DND-41 (cell line): ENCODE measurements around the gene HBG1.

ENCODE experiments used
- EZH2 ChIP-seq: IDR thresholded peaks from 3 replicates; pipeline ENCODE4 v1.6.1; 2012; ENCODE audit warnings: borderline replicate concordance, low read depth, mild to moderate bottlenecking, moderate library complexity, low read length, inconsistent platforms; ENCODE audit not compliant: severe bottlenecking
- TF ChIP-seq, protein P1 (sequence below): IDR thresholded peaks from 2 replicates; pipeline ENCODE4 v1.5.1; 2012; ENCODE audit warnings: borderline replicate concordance, low read length, moderate library complexity, mild to moderate bottlenecking; ENCODE audit not compliant: poor library complexity, severe bottlenecking; ENCODE audit errors: extremely low read depth

DNA sequence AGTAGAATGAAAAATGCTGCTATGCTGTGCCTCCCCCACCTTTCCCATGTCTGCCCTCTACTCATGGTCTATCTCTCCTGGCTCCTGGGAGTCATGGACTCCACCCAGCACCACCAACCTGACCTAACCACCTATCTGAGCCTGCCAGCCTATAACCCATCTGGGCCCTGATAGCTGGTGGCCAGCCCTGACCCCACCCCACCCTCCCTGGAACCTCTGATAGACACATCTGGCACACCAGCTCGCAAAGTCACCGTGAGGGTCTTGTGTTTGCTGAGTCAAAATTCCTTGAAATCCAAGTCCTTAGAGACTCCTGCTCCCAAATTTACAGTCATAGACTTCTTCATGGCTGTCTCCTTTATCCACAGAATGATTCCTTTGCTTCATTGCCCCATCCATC lies 35.0 kb upstream of the HBG1 start:
- TF ChIP-seq, protein P1, sequence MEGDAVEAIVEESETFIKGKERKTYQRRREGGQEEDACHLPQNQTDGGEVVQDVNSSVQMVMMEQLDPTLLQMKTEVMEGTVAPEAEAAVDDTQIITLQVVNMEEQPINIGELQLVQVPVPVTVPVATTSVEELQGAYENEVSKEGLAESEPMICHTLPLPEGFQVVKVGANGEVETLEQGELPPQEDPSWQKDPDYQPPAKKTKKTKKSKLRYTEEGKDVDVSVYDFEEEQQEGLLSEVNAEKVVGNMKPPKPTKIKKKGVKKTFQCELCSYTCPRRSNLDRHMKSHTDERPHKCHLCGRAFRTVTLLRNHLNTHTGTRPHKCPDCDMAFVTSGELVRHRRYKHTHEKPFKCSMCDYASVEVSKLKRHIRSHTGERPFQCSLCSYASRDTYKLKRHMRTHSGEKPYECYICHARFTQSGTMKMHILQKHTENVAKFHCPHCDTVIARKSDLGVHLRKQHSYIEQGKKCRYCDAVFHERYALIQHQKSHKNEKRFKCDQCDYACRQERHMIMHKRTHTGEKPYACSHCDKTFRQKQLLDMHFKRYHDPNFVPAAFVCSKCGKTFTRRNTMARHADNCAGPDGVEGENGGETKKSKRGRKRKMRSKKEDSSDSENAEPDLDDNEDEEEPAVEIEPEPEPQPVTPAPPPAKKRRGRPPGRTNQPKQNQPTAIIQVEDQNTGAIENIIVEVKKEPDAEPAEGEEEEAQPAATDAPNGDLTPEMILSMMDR = no peak
- no peak for TF ChIP-seq EZH2
